Measurements from ENCODE around the gene ATP8A2.

ATP8A2 gene

DNA sequence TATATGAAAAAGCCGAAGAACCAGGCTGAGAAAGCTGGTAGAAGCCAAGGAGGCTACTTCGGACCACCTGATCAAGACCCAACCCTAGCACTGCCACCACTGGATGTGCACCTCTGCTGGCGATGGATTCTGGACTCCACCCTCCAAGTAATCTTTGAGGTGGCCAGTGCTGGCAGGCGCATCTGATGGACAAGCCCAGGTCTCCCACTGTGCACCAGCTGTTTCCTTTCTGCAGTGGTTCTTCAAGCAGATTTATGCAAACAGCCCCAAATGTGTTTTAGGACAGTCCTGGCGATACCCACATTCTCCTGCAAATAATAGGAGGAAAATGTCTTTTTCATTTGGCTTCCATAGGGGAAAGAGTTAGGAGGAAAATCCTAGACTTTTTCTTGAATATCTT is 507.7 kb downstream of the ATP8A2 start:
- no peak for TF ChIP-seq GATA1 (IDR thresholded peaks at IDR 0.05; ENCODE audit: low read depth, low read length)
- no peak for TF ChIP-seq POLR2A (IDR thresholded peaks at IDR 0.05; ENCODE audit: low read length)

DNA sequence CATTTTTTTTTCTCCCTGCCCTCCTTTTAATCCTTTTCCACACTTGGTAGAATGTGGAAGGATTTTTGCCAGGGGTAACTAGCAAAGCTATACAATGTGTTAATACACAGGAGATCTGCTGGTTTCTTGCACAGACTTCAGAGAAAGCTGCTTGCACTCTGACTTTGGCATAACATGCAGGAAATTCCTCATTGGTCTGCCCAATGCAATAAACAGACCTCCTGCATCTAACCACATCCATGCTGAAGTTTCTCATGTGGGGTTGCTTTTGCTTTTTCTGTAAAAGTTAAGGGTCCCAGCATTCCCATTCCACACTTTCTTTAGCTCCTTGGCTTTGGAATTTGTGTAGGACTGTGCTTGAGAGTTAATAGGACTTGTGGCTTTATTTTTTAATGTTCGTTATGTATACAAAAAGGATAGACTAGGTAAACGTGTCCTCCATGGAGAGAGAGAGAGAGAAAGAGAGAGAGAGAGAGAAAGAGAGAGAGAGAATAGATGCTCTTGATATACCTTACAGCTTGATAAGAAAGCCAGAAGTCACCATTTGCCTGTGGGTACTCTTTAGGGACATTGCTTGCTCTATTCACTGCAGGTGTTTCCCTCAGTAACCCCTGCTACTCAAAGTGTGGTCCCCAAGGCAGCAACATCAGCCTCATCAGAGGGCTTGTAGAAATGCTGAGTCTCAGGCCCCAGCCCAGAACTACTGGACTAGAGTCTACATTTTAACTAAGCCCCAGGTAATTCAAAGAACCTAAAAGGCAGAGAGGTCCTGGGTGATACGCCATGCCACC is 509.6 kb downstream of the ATP8A2 start:
- no peak for DNase-seq
- TF ChIP-seq POLR2A (IDR thresholded peaks at IDR 0.05; ENCODE audit: low read length) (no peak), GATA1 (IDR thresholded peaks at IDR 0.05; ENCODE audit: low read depth, low read length) (no peak)

More for the DNA sequence above, 507.7 kb downstream of the ATP8A2 start:
- DNase-seq, result no peak

DNA sequence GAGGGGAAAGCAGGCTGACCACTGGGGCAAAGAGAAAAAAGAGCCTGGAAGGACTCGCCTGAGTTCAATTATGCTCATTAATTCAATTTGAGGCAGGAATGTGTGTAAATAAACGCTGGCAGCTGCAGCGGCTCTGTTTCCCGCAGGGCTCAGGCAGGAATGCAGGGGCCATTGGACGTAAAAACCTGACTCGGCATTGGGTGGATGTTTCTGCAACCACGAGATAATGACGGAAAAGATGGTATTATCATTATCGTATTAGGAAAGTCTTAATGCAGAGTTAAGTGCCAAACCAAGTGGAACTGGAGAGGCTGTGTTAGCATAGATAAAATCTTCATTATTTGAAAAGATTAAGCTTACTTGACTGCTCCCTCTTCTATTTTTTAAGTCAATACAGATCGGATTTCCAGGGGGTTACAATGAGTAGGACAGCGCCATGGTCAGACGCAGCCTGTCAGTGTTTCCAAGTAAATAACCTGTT is 510.2 kb downstream of the ATP8A2 start:
- peak in 1 of 2 experiments; percentile 24 for DNase-seq
- TF ChIP-seq POLR2A (IDR thresholded peaks at IDR 0.05; ENCODE audit: low read length) (no peak), GATA1 (IDR thresholded peaks at IDR 0.05; ENCODE audit: low read depth, low read length) (no peak)

DNA sequence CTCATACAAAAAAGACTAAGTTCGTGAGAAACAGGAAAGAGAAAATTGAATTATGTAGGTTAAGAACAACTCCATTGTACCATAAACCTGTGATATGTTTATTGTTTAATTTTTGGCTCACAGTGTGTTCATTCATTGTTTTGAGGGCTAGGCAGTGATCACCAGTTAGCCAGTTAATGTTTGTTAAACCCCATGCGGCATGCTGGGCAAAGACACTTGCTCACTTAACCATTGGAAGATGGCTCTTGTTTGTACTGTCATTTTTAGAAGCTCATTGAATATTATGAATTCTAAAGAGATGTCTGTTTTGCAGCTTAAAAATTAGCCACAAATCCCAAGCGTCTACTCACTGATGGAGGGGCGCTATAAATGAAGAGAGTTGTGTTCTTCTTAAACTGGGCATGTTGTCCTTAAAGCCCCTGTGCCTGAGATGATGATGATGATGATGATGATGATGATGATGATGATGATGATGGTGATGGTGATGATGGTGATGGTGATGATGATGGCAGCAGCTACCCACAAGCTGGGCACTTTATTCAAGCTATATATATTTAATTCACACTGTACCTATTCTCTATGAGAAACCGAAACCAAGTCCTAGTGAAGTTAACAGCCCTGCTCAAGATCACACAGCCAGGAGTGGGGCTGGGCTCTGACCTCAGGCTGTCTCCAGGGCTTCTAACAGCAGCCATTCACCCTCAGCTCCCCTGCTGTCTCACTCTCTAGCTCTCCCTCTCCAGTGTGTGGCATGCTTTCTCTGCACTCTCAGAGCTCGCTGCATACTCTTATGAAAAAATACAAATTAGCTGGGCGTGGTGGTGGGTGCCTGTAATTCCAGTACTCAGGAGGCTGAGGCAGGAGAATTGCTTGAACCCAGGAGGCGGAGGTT is 510.9 kb downstream of the ATP8A2 start:
- no peak for DNase-seq
- TF ChIP-seq POLR2A (IDR thresholded peaks at IDR 0.05; ENCODE audit: low read length) (no peak), GATA1 (IDR thresholded peaks at IDR 0.05; ENCODE audit: low read depth, low read length) (no peak)

DNA sequence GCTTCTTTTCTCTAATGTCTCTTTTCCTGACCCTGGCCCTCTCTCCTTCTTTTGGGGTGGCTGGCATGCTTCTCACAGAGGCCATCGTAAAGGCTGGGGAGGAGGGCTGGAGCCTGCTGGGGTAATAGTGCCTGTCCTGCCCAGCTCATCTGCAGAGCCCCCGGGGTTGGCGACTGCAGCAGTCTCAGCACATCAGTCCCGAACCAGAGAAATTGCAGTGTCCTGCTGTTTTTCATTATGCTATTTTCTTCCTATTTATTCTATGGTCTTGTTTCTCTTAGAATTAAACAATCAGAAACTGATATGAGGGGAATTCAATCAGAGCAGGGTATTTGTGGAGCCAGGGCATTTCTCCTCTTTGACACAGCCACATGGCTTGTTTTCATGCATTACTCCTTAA is 513.6 kb downstream of the ATP8A2 start:
- no peak for DNase-seq
- TF ChIP-seq POLR2A (IDR thresholded peaks at IDR 0.05; ENCODE audit: low read length), result no peak
- TF ChIP-seq GATA1 (IDR thresholded peaks at IDR 0.05; ENCODE audit: low read depth, low read length), result no peak

DNA sequence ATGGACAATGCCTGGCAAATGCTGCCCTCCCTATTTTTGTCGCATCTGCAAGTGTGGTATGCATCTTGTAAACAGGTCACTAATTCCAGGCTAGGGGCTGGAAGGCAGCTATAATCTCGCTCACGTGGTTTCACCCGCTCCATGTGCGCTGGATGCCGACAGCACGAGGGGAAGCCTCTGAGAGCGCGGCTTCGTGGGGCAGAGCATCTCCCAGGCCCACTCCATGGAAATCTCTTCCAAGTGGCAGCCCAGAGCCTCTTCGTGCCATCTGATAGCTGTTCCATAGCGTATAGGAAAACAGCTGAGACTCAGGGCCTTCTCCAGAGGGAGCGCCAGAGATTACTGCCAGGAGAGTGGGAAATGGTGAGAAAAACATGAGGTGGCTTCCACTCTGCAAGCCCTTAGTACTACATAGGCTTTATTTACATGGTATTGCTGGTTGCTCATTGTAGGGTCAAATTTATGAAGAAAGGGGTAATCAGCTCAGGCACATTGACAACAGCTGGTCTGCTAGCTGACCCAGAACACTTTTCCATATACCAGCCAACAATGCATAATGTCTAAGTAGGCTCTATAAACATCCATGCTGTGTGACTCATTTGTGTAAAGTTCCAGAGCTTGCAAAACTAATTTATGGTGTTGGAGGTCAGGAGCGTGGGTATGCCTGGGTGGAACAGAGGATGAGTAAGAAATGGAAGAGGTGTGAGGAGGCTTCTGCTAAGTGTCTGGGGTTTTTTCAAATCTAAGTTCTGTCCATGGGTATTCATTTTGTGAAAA is 514.9 kb downstream of the ATP8A2 start:
- DNase-seq, result no peak
- TF ChIP-seq POLR2A (IDR thresholded peaks at IDR 0.05; ENCODE audit: low read length) (no peak), GATA1 (IDR thresholded peaks at IDR 0.05; ENCODE audit: low read depth, low read length) (no peak)

DNA sequence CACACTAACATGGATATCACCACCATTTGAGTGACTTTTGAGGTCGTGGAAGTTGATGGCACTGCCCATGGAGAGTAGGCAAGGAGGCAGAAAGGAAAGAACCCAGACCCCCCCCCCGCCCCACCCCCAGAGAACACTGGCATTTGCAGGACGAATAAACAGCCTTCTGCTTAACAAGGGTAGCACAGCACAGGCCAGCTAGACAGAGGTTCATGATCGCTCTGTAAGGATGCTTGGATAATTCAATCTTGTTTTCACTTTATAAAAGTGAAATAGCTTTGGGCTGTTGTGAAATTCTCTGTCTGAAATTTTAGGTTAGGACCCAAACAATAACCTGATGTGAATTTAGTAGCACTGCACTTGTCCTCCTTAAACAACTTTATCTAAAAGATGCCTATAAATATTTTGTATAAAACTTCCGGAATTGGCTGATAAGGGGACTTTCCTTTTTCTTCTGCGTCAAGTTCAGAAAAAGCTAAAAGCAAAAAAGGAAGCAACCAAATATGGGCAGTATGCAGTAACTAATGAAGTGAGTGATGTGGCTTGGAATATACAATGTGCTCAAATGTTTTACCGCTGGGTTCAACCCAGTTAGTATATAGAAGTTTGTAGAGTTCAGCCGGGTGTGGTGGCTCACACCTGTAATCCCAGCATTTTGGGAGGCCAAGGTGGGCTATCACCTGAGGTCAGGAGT is 516.3 kb downstream of the ATP8A2 start:
- no peak for DNase-seq
- TF ChIP-seq POLR2A (IDR thresholded peaks at IDR 0.05; ENCODE audit: low read length) (no peak), GATA1 (IDR thresholded peaks at IDR 0.05; ENCODE audit: low read depth, low read length) (no peak)

DNA sequence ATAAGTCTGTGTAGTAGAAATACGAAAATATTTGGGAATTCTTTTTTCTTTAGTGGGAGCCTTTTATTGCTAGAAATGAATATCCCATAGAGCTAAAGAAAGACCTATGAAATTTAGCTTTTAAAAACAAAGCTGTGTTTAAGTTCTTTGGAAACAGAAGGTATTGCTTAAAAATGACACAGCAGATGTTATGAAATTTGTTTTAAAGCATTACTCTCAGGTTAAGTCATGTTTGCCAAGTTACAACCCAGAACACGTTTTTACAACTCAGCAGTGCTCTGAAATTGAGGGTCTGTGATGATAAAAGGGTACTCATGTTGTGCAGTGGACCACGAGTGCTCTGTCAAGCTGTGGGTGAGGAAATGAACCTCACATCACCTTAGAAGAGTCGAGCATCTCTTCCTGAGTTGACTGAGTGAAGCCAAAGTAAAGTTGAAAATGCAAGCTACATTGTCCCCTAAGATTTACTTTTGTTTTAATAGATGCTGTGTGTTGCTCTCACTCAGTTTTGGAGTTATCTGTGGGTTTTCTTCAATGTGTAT is 519.0 kb downstream of the ATP8A2 start:
- TF ChIP-seq GATA1 (IDR thresholded peaks at IDR 0.05; ENCODE audit: low read depth, low read length), result no peak
- TF ChIP-seq POLR2A (IDR thresholded peaks at IDR 0.05; ENCODE audit: low read length), result no peak
- DNase-seq, result no peak

DNA sequence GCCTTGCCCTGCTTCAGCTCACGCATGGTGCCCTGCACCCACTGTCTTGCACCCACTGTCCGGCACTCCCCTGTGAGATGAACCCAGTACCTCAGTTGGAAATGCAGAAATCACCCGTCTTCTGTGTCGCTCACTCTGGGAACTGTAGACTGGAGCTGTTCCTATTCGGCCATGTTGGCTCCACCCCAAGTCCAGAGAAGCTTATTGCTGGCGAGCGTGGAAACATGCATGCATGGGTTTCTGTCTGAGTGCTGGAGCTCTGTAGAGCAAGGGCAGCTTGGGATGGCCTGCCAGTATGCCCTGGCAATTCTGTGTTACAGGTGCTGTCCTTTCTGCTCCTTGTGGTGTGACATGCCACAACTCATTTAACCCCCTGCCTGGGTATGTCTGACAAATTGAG is 527.2 kb downstream of the ATP8A2 start:
- no peak for DNase-seq
- TF ChIP-seq POLR2A (IDR thresholded peaks at IDR 0.05; ENCODE audit: low read length) (no peak), GATA1 (IDR thresholded peaks at IDR 0.05; ENCODE audit: low read depth, low read length) (no peak)

DNA sequence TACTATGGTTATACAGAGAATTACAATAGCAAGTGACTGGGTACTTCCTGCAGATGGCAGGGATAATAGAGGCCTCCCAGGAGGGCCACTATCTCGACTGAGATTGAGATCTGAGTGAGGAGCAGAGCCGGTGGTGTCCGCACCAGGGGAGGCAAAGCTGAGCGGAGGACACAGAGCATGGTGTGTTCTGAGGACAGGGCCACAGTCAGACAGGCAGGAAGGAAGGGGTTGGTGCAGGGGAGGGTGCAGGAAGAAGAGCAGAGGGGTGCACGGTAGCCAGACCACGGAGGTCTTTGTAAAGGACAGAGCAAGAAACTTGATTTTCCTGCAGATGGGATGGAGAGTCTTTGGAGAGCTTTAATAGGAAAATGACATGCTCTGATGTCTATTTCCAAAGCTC is 527.7 kb downstream of the ATP8A2 start:
- TF ChIP-seq GATA1 (IDR thresholded peaks at IDR 0.05; ENCODE audit: low read depth, low read length) (no peak), POLR2A (IDR thresholded peaks at IDR 0.05; ENCODE audit: low read length) (no peak)
- no peak for DNase-seq

DNA sequence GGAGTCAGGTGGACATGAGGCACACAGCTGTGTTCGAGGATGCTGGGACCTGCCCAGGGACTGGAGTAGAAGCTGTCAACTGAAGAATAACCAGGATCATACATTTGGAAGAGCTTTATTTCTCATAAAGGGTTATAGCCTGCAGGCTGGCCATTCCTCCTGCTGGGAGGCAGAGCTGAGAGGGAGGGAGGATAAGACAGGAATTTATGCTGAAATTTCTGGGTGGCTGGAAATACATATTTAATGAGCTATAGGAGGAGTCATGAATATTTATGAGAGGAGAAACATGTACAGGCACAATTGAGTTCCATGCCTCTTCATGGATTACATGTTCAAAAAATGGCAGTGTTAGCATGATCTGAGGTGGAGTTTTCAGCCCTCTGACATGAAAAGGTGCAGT is 528.2 kb downstream of the ATP8A2 start:
- DNase-seq, result no peak
- TF ChIP-seq POLR2A (IDR thresholded peaks at IDR 0.05; ENCODE audit: low read length) (no peak), GATA1 (IDR thresholded peaks at IDR 0.05; ENCODE audit: low read depth, low read length) (no peak)

DNA sequence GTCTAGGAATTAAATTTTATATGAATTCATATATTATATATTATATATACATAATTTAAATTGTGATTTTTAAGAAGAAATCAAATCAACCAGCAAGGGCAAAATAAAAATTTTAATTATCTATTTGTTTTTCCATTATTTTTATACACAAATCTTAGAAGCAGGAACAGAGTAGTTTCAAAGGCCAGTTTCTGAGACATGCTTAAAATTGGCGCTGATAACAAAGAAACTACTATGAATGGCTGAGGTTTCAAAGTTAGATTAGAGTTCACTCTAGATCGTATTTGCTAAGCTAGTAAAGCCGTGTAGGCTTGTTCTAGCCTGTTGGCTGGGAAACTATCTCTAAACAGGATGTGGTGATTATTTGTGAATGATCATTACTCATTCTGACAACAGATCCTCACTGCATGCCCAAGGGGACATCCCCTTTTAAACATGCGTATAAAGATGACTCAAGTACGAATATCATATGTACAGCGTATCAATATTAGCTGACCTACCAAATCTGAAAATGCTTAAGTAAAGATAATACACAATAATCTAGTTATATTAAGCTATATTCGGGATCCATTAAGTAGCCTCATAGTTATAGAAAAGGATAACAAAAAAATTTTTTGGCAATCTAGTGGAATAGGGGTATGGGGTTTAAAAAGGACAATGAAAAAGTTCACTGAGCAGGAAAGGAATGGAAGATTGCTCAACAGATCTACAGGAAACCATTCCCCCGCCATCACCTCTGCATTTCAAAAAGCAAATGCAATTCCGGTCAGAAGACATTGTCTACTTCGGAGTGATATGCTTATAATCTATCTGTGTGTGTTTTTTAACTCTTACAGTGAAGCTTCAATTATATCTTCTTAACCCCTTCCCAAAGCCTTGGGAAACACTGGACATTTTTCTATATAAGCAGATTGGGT is 529.9 kb downstream of the ATP8A2 start:
- no peak for TF ChIP-seq GATA1 (IDR thresholded peaks at IDR 0.05; ENCODE audit: low read depth, low read length)

More for the DNA sequence above, 529.9 kb downstream of the ATP8A2 start:
- DNase-seq, result no peak
